HG02763 (cell line): ENCODE data around the gene RIMS1.

Experiments used
- ATAC-seq: cut with Tn5 transposase; IDR thresholded peaks from one replicate; pipeline ENCODE4 v1.9.1; 2021; ENCODE audit warnings: mild to moderate bottlenecking, moderate library complexity; ENCODE audit not compliant: unreplicated experiment

RIMS1 gene

GRCh38 chr6:72083976-72084375 lies 197.6 kb downstream of the RIMS1 start:
- no peak for ATAC-seq

DNA sequence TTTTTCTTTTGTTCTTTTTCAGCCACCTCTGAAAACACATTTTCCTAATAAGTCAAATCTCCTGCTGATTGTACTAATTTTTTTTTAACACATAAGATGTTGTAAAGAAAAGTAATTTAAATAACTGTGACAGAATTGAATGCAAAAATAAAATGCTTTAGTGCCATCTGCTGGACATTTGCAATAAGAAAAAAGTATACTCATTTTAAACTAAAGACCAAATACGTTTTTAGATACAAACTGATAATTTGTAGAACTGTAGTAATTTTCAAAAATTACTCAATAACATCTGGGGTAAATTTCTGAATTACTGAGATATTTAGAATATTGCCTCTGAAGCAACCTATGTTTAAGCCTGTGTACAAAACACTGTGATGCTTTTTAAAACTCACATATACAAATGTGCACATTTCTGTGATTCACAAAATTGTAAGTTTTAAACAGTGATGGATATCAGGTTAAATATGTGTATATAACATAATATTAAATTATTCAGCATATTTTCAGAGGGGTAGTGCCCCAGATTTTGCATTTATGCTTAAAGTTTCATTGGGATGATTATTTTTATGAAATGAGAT lies 198.7 kb downstream of the RIMS1 start:
- ATAC-seq = no peak

DNA sequence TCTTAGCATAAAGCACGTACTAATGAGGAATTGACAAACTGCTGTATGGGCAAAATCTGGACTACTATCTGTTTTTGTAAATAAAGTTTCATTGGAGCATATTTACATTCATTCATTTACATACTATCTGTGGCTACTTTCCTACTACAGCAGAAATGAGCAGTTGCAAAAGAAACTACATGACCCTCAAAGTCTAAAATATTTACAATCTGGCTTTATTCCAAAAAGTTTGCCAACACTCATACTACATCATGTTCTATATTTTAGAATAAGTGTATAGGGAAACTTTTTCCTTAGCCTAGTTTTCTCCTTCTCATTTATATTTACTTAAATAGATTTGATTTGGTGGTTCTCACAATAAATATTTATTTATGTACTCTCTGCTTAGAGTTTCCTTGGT lies 208.2 kb downstream of the RIMS1 start:
- ATAC-seq = no peak

DNA sequence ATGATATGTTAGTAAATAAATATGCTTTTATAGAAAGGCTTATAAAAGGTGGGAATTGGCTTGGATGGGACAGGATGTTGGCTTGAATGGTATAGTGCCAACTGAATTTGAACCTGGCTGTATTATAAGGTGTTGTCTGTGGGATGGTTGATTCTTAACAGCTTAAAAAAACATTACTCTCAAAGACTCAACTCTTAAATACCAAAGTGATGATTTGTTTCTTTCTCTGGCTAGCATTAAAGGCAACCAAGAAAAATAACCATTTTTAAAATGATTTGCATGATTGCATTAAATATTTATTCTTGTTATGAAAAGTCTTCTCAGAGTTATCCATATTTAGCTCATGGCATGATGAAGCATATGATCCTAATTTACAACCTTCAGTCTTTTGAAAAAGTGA lies 216.2 kb downstream of the RIMS1 start:
- ATAC-seq = no peak

DNA sequence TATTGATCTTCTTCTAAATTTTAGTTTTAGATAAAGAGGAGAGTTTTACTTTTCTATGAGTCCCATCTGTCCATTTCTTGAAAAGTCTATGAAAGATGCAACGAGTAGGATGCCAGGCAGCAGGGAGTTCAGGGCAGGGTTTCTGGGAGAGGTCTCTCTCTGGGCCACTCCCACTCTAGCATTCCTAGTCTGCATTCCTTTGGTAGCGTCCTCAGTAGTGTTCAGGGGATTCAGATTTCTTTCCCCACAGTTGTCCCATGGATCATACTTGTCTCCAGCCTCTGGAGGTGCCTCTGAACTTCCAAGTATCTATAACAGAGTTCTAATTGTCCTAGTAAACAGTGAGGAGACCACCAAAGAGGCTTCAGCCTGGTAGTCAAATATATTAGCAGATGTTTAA lies 225.3 kb downstream of the RIMS1 start:
- no peak for ATAC-seq

DNA sequence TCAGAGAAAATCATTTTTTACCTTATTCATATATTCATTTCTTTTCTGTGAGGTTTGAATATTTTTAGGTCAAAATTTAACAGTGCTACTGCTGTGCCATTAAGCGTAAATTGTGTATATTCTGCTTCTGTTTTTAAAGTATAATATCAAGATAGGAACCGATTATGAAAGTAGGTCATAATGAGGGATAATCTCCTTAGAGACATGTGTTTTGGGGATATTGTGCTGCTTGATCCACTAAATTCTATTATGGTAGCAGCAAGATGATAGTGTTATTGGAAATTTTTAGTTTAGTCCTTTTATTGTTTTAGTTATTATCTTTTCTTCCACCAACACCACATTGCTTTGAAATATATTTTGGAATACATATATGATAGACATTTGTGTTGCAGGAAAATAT lies 244.0 kb downstream of the RIMS1 start:
- ATAC-seq = no peak

DNA sequence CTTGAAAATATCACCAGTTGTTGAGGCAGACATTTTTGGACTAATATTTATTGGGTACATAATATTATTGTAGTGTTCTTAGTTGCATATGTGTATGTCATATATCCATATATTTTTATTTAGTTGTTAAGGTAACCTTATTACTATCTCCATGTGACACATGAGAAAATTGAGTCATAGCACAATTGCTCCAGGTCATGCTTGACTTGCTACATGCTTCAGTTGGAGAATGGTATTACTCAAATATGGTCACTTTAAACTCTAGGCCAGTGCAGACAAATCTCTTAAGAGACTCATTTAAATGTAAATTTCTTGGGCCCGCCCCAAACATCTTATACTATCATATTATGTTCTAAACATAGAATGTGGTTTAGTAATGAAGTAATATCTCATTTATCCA lies 246.1 kb downstream of the RIMS1 start:
- ATAC-seq = no peak

DNA sequence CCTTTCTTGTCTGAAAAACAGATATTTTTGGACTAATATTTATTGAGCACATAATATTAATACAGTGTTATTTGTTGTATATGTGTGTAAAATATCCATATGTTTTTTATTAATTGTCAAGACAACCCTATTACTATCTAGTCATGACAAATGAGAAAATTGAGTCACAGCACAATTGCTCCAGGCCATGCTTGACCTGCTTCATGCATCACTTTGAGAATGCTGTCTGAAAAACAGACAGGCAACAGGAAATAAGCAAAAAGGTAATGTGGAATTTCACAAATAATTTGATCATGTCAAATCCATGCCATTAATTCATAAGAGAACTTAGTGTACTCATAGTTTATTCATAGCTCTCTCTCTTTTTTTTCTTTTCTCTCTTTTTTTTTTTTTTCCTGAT lies 246.5 kb downstream of the RIMS1 start:
- no peak for ATAC-seq

DNA sequence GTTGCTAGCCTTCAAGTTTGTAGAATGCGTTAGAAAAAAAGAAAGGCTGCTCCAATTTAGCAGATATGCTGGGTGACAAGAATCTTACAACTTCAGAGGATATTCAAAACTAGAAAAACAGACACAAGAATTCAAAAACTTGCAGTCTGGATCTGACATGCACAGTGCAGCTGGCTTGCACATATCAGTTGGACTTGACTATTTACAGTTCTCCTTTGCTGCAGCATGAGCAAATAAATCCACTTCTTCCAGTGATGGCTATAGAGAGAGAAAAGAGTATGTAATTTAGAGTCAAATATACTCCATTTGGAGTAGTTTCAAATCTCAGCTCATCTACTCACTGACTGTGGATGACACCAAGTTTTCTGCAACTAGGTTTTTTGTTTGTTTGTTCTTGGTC lies 247.0 kb downstream of the RIMS1 start:
- ATAC-seq = no peak

DNA sequence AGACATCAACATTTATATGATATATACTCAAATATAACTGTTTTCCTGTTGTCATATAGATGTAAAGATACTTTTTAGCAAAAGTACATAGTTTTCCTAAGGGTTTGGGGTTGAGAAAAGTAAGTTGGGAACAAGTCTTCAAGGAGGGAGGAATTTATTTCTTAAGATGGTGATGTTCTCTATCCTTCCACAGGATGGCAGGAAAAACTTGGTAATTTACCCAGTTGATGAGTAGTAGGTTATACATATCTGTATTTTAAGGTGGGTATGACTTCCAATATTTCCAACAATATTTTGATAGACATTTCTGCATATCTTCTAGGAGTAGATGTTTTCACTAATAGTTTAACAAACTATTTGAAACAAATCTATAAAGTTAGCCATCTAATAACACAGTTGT lies 254.4 kb downstream of the RIMS1 start:
- ATAC-seq = no peak

DNA sequence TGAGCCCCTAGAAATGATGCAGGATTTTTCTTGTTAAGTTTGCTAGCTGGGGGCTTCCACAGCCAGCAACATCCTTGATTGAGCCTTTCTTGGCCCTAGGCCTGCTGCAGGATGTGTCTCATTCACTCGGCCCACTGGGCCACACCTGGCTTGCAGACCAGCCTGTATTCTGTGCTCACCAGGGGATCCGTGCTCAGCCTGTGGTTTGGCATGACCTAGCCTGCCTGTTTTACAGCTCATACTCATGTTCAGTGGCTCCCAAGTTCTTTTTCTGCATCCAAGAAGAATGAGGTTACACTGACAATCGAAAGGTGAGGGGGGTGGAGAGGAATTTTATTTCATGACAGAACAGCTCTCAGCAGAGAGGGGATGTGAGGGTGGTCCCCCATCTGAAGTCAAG lies 263.4 kb downstream of the RIMS1 start:
- no peak for ATAC-seq

- ATAC-seq = no peak
Measured at GRCh38 chr6:72151742-72152141, 265.4 kb downstream of the RIMS1 start.

- ATAC-seq = no peak
Measured at GRCh38 chr6:72175916-72176315, 289.6 kb downstream of the RIMS1 start.

DNA sequence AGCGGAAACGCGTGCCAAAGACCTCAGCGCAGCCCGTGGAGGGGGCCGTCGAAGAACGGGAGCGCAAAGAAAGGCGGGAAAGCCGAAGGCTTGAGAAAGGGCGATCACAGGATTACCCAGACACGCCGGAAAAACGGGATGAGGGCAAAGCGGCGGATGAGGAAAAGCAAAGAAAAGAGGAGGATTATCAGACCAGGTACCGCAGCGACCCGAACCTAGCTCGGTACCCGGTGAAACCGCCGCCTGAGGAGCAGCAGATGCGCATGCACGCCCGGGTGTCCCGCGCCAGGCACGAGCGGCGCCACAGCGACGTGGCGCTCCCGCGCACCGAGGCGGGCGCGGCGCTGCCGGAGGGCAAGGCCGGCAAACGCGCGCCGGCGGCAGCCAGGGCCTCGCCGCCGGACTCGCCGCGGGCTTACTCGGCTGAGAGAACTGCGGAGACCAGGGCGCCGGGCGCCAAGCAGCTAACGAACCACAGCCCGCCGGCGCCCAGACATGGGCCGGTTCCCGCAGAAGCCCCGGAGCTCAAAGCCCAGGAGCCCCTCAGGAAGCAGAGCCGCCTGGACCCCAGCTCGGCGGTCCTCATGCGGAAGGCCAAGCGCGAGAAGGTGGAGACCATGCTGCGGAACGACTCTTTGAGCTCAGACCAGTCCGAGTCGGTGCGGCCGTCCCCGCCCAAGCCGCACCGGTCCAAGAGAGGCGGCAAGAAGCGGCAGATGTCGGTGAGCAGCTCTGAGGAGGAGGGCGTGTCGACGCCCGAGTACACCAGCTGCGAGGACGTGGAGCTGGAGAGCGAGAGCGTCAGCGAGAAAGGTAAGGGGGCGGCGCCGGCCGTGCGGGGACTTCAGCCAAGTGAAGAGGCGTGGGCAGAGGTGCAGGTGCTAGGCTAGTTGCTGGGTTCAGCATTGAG lies 296.2 kb downstream of the RIMS1 start:
- peak; percentile 74 for ATAC-seq

DNA sequence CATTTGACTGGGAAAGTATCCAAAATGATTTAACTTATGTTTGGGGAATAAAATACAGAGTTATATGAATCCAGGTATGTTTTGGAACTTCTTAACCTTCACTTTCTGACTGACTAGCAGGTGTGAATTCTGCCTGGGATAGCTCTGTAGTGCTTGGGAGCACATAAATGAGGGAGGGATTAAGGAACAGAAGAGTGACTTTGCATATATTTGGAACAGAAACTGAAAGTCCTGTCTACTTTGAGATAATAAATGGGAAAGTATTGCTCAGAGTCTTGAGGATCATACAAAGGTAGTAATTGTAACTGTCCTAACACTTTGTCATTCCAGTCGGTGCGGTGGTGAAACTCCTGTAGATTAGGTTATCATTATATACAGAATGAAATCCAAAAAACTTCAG lies 317.6 kb downstream of the RIMS1 start:
- no peak for ATAC-seq

DNA sequence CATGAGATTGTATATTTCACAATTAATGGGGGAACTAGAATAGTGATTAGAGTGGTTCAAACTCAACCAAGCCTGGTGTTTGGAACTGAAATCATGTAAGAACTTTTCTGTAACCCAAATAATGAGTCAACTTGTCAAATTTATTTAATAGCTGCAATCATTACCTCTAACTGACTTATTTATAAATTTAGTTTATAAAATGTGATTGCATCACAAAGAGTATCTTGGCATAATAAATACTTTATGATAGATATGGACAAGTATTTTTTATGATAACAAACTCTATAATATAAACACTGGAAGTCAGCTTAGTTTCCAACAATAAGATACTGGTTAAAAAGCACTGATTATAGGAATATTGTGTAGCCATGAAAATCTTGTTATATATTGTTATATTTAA lies 319.1 kb downstream of the RIMS1 start:
- no peak for ATAC-seq

- no peak for ATAC-seq
Measured at GRCh38 chr6:72206606-72207005, 320.3 kb downstream of the RIMS1 start.

DNA sequence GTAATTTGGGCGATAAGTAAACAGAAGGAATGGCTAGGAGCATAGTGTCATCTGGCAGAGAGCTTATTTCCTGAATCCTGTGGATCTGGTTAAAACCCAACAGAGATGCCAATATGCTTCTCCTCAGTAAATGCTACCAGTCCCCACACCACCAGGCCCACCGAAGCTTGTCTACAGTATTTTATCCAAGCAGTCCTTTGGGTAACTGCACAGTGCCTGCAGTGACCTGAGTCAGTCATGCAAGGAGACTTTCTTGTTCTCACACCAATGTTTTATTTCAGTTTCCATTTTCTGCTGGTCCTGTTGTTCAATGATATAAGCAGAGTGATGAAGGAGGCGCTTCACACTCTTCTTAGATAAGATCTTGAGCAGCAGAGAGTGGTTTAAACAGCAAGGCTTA lies 326.3 kb downstream of the RIMS1 start:
- ATAC-seq = no peak

- no peak for ATAC-seq
Measured at GRCh38 chr6:72213654-72214053, 327.3 kb downstream of the RIMS1 start.

DNA sequence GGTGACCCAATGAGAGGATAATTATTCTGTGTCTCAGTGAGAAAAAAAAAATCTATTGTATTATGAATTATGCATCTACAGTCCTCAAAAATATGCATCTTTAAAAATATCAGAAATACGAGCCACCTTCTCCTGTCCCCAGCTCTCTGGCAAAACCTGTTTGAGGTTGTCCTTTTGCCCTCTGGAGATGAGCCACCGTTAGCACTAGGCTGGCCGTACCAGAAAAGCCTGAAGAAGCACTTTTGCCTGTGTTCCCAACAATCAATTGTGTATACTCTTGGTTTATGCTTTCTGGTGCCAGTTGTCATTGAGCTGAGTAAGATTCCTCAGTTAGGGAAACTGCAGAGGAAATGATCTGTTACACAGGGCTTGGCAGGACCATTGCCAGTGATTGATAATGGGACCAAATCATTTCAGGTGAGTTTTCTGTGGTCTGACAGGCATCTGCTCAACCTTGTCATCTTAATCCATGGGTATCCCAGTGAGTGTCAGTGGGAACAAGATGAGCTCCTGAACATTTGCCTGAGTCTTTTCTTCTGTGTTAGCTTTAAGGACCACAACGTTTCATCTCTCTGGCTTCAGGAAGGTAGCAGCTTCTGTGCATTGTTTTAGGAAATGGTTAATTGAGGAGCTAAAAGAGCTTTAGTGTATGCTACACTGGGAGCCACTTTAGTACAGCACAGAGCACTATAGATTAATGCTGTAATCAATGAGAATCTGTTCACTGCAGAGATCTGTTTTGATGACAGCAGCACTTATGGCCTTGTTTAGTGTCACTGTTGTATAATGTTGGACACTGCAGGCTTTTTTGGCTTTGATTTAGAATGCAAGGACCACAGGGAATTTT lies 330.1 kb downstream of the RIMS1 start:
- no peak for ATAC-seq

DNA sequence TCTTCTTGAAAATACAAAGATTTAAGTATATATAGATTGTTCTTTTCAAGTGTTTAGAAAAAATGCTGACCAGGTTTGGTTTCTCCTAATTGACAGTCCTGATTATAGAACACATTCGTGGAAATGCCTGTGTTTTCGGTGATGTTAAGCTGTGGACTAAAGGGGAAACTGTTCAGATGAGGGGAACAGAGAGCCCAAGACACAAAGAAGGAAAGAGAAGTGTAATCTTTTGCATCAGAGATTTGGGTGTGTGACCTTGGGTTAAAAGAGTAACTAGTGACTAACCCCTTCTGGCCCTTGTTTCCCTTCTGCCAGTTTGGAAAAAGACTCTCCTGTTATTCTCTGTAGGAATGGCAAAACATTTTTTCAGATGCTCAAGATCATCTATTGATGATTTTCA lies 331.3 kb downstream of the RIMS1 start:
- no peak for ATAC-seq

DNA sequence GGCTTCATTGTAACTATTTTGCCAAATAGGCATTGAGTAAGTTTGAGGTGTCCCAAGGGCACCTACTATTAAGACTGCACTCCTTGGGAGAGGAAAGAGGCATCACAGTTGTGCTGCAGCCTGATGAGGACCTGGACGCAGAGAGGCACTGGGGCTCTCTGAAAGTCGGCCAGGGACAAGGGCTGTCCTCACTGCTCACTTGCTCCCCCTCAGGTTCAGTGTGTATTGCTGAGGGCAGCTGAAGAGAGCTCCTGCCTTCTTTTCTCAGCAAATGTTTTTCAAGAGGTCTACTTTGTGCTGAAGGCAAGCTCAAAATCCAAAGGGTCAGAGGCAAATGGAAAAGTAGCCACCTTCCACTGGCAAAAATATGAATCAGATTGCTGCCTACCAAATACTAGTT lies 331.8 kb downstream of the RIMS1 start:
- ATAC-seq = peak; percentile 66
